Measurements from ENCODE around the gene FURIN.
"Not testable (repeated sequence)": the region's sequence is repeated elsewhere in the genome, so short reads cannot be mapped to it uniquely, and the experiment has no call there.

Gene FURIN

DNA sequence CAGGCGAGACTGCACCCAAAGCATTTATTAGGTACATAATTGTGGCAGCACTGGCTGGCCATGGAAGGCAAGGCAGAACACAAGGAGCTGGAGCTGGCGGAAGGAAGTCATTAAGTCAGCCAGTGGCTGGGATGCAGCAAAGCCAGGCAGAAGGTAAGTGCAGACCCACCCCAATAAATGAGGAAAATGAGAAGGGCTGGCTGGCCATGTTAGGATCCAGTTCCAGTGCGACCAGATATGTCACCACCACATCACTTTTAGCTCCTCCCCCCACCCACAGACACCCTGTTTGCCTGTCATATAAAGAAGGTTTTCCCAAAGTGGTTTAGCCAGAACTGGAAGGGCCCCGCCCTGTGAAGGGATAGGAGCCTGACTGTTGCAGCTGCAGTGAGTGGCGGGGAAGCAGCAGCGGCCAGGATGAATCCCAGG is at the start of gene FURIN:
Gene FURIN (plus strand): TSS at position 328 of the 429 bp plus-strand sequence. CDS start 7,153 bp downstream, outside the sequence.
- DNase-seq (ENCODE audit: low read depth) = no peak

DNA sequence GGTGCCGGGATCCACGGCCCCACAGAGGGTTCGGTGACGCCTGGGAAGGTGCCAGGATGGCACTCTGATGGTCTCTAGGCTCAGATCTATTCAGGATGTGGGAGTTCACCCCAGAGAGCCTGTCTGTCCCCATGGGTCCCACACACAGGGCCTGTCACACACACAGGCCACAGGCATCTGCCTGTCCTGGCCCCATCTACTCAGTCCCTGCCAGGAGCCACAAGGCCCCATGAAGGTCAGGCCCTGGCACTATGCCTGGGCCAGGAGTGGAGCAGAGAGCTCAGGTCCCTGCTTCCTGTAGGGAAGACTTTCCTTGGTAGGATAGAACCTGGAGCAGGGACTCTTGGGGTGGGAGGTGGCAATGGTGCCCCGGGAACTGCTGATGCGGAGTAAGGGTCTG is 49.0 kb upstream of the FURIN start:
- no peak for DNase-seq (ENCODE audit: low read depth)

DNA sequence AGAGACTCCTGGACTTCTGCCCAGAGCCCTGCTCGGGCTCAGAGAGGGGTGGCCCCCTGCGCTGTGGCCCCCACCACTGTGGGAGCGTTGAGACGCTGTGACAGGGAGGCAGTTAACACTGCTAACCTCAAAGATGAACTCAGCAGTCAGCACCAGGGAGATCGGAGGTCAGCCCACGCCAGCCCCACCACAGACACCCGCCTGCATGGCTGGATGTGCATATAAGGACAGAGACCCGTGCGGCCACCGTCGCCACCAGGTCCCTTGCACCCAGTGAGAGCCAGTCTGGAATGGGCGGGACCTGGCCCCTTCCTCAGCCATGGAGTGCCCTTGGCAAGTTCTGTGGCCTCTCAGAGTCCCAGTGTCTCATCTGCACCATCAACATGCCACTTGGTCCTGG is 48.5 kb upstream of the FURIN start:
- no peak for DNase-seq (ENCODE audit: low read depth)

DNA sequence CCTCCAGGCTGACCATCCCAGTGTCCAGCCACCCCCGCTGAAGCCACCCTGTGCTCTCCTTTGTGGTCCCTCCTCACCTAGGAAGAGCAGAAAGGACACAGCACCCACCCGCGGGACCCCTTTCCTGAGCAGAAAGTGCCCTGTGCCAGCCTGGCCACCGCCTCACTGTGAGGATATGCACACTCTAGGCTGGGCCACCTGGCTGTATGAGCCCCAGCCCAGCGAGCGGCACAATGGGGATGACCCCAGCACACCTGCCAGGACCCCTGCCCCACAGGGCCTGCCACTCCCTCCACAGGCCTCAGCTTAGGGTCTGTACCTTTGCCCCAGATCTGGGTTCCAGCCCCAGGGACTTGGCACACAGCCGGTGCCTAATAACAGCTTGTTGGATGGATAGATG is 47.9 kb upstream of the FURIN start:
- no peak for DNase-seq (ENCODE audit: low read depth)

DNA sequence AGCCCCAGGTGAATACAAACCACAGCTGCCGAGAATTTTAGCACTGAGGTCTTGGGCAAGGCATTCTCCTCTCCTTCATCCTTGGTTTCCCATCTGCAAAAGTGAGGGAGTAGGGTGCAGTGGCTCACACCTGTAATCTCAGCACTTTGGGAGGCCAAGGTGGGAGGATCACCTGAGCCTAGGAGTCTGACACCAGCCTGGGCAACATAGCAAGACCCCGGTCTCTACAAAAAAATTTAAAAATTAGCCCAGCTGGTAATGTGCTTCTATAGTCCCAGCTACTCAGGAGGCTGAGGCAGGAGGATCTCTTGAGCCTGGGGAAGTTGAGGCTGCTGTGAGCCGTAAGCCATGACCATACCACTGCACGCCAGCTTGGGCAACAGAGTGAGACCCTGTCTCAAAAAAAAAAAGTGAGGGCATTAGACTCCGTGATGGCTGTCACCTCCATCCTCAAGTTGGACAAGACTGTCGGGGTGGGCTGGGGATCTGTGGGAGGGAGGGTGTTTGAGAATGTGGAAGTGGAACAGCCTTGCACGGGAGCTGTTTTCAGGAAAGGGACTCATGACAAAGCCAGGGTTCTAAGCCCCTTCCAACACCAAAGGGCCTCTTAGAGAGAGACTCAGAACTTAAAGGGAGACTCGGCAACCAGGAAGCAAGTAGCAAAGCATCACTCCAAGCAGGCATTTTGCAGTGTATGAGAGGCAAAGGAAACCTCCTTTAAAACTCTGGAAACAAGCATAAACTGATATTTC is 46.0 kb upstream of the FURIN start:
- DNase-seq (ENCODE audit: low read depth) = no peak

DNA sequence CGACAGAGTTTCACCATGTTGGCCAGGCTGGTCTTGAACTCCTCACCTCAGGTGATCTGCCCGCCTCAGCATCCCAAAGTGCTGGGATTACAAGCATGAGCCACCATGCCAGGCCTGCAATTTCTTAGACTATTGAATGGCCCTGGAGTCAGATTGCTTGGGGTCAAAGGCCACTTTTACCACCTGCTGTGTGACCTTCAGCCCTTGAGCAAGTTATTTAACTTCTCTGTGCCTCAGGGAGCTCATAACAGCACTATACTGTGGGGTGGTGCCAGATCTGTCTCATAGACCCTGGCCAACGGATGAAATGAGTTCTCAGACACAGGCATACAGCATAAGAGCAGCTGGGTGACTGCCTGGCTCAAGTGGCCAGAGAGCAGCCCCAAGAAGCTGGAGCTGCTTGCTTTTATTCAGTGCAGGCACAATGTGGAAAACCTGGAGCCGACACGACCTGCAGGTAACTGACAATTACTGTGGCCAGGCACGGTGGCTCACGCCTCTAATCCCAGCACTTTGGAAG is 44.9 kb upstream of the FURIN start:
- DNase-seq (ENCODE audit: low read depth) = no peak

DNA sequence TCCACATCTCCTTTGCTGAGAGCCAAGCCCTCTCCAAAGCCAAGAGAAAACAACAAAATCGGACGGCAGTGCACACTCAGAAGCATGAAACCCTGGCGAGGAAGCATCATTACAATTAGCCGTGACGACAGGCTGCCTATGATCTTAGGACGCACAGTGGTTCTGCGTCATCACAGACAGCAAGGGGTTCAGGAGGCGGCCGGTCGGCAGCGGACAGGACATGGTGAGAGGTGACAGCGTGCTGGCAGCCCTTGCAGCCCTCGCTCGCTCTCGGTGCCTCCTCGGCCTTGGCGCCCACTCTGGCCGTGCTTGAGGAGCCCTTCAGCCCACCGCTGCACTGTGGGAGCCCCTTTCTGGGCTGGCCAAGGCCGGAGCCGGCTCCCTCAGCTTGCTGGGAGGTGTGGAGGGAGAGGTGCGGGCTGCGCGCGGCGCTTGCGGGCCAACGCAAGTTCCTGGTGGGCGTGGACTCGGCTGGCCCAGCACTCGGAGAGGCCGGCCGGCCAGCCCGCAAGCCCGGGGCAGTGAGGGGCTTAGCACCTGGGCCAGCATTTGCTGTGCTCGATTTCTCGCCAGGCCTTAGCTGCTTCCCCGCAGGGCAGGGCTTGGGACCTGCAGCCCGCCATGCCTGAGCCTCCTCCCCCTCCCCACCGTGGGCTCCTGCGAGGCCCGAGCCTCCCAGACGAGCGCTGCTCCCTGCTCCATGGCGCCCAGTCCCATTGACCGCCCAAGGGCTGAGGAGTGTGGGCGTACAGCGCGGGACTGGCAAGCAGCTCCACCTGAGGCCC is 43.1 kb upstream of the FURIN start:
- DNase-seq (ENCODE audit: low read depth) = not testable (repeated sequence)

DNA sequence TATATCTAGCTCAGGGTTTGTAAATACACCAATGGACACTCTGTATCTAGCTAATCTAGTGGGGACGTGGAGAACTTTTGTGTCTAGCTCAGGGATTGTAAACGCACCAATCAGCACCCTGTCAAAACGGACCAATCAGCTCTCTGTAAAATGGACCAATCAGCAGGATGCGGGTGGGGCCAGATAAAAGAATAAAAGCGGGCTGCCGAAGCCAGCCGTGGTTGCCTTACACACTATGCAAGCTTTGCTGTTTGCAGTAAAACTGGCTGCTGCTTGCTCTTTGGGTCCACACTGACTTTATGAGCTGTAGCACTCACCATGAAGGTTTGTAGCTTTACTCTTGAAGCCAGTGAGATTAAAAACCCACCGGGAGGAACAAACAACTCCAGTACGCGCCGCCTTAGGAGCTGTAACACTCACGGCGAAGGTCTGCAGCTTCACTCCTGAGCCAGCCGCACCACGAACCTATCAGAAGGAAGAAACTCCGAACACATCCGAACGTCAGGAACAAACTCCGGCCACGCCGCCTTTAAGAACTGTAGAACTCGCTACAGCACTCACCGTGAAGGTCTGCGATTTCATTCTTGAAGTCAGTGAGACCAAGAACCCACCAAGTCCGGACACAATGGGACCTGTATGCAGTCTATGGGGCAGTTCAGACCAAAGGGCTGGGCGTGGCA is 42.0 kb upstream of the FURIN start:
- not testable (repeated sequence) for DNase-seq (ENCODE audit: low read depth)

DNA sequence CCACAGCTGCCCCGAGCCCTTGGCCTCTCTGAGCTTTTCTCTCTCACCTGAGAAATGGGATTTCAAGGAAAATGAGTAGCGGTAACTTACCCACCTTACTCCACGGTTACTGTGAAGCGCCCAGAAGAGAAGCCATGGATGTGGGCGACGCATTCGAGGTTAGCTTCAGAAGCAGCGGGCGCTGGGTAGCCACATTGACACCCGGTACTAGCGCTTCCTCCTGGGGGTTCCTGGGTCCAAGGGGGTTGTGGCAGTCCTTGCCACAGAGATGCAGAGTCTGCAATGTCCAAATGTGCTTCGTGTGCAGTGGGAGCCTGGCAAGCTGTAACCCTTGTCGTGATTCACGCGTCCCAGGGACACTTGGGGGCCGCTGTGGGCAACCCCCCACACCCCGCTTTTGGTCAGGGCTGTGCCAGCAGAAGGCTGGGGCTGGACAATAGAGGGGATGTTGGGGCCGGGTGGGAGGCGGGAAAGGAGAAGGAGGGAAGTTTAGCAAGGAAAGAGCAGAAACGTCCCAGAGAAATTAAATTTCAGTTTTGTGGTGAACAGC is 41.4 kb upstream of the FURIN start:
- DNase-seq (ENCODE audit: low read depth) = no peak

DNA sequence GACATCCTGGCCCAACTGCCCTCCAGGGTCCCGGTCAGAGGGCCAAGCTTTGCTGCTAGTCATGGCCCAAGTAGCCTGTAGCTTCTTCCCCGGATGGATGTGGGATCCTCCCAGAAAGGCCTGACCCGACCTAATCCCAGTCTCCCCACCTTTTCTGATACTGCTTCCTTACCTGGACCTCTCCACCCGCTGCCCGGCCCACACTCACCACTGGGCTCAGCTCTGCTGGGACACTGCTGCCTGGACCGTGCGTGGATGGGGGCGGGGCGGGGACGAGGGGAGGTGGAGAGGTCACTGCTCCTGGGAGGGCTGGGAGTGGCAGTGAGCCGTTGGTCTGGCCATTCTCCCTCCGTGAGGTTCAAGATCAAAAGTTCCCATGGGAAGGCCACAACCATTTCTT is 40.3 kb upstream of the FURIN start:
- DNase-seq (ENCODE audit: low read depth) = no peak

DNA sequence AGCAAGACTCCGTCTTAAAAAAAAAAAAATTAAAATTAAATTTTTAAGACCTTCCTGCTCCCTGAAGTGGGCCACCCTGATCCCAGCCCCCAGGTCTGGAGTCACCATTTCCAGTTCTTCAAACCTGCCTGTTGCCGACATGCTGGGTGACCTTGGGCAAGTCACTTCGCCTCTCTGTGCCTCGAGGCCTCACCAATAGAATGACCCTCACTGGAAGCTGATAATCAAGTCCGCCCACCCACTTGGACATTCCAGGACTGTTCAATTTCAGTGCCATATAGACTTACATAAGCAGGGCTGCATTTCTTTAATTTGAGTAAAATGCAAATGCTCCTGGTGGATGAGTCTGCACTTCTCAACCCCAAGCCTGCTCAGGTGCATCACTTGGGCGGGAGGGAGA is 39.3 kb upstream of the FURIN start:
- DNase-seq (ENCODE audit: low read depth) = no peak

DNA sequence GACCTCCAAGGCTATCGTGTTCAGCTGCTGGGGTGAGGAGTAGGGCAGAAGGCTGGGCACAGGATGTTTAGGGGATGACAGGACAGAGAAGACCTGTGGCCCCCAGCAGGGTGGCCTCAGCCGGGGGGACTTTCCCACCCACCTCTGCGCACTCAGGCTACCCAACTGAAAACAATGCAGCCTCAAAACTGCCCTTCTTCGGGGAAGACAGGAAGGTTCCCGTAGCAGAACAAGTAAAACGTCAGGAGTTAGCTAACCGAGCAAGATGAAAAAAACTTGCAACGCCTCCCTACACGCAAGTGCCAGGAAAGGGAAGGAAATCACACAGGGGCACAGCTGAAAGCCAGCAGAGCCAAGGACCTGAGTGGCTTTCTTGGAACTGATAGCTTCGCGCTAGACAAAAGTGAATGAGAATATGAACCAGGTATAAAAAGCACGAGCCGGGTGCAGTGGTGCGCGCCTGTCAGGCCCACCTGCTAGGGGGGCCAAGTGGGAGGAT is 38.4 kb upstream of the FURIN start:
- no peak for DNase-seq (ENCODE audit: low read depth)

DNA sequence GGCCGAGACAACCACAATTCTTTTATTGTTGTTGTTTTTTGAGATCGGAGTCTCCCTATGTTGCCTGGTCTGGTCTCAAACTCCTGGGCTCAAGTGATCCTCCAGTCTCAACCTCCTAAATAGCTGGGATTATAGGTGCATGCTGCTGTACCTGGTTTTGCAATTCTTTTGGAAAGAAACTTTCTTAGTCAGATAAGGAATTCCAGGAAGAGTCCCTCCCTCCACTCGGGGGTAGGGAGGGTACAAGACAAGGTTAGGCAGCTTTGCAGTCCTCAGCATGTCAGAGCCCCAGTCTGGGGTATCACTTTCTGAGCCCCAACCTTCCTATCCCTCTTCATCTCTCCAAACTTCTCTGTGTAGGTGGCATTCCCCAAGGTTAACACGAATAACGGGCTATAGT is 33.8 kb upstream of the FURIN start:
- DNase-seq (ENCODE audit: low read depth) = no peak

DNA sequence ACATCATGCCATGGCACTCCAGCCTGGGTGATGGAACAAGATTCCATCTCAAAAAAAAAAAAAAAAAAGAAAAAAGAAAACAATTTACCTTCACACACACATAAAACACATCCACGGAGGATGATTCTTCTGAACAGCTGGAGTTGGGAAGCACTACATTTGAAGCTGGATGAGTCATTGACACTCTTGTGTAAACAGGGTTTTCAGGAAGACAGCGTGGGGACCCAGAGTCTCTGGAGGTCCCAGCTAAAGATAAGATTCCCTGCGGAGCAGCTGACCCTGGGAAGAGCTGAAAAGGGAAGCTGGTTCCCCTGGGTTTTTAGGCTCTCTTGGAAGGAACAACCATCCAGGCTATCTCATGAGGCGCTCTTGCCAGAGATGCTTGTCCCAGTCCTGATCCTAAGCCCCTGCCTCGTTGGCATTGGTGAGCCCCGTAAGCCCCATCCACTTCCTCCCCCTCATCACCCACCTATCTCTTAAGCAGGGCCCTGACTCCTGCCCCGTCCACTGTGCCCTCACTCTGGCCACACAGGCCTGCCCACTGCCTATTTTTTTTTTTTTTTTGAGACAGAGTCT is 32.0 kb upstream of the FURIN start:
- DNase-seq (ENCODE audit: low read depth) = no peak

DNA sequence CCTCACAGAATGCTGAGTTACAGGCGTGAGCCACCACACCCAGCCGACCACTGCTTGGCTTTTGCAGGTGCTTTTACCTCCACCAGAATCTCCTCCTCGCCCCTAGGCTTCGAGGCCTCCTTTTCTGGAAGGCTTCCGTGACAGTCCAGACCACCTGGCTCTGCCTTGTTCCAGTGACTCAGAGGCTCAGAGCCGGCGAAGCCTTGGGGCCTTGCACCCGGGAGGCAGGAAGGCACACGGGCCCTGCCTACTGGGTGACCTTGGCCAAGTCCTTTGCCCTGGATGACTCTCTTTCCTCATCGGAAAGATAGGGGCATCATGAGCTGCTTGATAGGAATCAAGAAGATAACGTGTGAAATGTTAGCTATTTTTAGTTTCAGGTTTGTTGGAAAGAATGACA is 31.3 kb upstream of the FURIN start:
- no peak for DNase-seq (ENCODE audit: low read depth)

DNA sequence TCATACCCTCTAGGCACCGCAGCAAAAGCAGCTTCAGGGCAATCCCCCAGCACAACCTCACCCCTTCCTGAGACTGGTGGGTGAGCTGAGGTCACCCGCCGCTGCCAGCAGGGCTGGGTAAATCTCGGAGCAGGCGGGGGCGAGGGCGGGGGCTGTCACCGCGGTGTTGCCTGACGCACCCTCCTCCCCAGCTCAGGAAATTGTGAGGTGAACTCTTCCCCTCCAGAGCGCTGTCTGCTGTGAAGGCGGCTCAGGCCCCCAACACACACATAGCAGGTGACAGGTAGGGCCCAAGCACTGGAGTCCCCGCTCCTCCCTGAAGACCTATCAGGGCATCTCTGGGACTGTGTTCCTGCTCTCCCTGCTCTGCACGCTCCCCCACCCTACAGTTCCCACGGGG is 30.2 kb upstream of the FURIN start:
- peak; percentile 88 for DNase-seq (ENCODE audit: low read depth)

DNA sequence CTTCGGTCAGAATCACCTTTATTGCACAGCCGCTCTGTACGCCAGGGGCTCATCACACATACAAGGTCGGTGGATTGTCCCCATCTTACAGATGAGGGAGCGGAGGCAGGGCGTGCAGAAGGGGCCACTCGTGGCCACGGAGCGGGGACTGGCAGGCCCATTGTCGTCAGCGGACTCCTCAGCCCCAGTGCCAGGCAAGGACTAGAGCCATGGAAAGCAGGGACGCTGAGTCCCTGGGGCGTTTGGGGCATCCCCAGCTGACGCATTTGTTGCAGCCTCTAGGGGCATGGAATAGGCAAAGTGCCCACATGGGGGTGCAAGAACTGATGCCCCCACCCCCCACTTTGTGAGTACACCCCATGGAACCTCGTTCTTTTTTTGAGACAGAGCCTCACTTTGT is 29.8 kb upstream of the FURIN start:
- no peak for DNase-seq (ENCODE audit: low read depth)

DNA sequence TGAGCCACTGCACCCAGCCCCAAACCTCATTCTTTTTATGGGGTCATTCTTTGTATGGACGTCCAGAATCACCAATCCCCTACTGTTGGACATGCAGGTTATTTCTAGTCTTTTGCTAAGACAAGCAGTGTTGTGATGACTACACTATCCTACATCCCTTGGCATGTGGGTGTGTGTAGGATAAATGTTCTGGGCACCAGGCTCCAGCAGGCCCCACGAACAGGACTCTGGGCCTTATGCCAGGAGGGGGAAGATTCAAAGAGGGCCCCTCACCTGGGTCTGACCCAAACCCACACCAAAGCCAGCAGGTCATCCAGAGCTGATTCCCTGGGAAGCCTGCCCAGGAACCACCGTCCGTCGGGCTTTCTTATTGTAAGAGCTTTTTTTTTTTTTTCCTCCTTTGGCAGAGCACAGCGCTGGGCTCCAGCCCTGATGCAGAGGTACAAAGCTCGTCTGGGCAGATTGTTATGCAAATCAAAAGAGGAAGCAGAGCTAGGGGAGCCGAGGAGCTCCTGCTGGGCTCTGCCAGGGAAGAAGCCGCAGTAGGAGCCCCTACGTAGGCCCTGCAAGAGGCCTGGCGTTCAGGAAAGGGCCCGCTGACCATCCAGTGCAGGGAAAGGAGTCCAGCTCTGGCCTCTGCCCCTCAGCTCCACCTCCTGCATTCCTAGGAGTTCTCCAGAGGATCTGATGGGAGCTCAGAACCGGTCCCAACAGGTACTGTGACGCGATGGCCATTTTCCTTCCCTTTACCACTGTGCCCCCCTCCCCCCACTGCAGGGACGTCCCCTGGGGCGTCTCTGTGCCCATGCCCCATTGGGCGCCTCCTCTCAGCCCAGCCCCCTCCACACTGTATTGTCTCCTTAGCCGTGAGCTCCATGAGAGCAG is 29.0 kb upstream of the FURIN start:
- no peak for DNase-seq (ENCODE audit: low read depth)

DNA sequence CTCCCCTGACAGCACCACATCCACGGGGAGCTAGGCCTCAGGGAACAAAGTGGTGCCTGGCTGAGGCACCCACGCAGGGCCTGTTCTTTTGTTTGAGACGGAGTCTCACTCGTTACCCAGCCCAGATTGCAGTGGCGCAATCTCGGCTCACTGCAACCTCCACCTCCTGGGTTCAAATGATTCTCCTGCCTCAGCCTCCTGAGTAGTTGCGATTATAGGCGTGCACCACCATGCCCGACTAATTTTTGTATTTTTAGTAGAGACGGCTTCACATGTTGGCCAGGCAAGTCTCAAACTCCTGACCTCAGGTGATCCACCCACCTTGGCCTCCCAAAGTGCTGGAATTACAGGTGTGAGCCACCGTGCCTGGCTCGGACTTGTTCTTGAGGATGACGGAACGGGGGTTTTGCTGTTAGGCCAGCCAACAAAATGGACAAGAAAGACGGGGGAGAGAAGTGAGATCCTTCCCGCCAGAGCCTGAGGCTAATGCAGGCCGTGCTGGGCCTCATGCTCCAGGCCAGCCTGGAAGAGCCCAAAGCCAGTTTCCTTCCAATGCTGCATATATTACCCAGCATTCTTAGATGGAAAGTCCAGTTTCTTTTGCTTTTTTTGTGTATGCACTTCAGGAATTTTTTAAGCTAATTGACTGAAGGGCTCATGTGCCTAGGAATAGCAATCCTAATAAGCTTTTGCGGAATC is 28.1 kb upstream of the FURIN start:
- no peak for DNase-seq (ENCODE audit: low read depth)

DNA sequence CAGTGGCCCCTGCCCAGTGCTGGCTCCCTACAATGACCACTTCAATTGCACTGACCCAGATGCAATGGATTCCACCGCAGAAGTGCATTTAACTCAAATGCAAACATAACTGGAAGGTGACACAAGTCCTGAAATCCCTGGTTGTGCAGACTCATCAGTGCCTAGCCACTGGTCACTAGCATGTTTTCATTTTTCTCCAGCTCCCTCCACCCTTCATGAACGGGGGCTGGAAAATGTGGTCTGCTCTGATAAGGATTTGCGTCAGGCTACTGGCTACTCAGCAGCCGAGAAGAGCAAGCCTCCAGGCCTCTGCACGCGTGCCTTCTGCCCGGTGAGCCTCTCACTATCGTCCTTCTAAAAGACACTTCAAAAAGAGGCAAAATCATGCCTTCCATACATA is 27.4 kb upstream of the FURIN start:
- DNase-seq (ENCODE audit: low read depth) = no peak

Data from stimulated activated CD4-positive, alpha-beta T cell treated with anti-CD3 and anti-CD28 coated beads, Interleukin-2, amount 100 ng/mL, for 4 hours (primary cell).